ENCODE results near the gene IGFBP3. TPM values are rescaled to one million over a fixed set of nuclear protein-coding genes. Genes with fewer than 3 reads are reported as not detected.

IGFBP3 gene
- polyA plus RNA-seq, 12 donors, result 193 to 451 (median 278) TPM; not detected in 1

- no peak for DNase-seq
These were observed 44.6 kb downstream of the IGFBP3 start for GRCh38 chr7:45876519-45876918.

DNA sequence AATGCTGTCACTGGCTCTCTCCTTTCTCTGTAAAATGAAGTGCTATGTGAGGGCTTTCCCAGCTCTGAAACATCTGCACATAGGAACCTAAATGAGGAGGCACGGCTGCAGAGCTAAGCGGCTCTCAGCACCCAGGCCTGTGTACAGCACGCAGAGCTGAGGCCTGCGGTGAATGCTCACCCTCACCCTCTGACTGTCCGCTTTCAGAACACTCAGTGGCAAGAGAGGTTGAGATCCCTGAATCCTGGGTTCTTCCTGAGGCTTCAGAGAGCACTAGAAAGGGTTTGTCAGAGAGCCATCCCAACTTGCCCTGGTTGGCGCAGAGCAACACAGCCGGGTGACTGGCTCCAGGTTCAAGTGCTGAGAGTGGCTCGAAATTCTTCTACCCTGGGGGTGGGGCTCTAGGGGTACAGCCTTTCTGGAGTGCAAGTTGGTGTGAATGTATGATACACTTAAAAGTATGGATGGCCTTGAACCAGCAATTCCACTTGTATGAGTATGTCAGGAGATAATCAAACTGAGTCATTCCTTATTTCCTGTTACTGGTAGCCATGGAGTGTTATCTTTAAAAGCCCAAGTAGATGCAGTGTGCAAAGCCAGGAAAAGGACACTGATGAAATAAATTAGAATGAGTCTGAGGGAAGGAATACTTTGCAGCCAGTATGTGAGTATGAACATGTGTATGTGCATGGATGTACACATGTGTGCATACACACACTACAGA, 46.5 kb downstream of the IGFBP3 start:
- no peak for DNase-seq

DNA sequence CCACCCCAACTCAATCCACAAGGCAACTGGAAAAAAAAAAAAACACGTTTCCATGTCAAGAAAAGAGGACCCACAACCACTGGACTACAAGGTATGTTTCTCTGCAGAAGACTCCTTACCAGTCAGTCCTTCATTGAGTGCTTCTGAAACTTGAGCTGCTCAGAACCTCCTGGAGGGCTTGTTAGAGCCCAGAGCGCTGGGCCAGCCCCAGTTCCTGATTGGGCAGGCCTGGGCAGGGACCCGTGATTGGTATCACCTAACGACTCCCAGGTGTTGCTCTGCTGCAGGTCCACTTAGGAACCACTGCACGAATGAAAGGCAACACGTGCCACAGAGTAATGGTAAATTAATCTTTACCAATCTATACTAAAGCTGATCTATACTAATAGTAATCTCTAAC, 47.7 kb downstream of the IGFBP3 start:
- no peak for DNase-seq

DNA sequence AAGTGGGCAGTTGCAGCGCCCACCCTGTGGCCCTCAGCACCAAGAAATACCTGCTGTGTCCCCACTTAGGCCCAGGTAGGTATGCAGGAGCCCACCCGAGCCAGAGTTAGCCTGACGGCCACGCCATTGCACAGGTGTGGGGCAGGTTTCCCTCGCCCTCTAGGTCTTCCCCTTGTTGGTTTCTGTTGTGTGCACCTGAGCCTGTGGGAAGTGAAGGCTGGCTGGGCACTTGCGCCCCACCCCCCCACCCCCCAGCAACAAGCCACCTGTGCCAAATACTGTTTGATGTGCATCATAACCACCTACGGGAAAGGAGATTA, 48.1 kb downstream of the IGFBP3 start, which contains the start of gene CCDC201:
TSS of gene CCDC201 (minus strand) at position 48 of the 320 bp plus-strand sequence. CDS start 75 bp downstream, outside the sequence.
- no peak for DNase-seq

- no peak for DNase-seq
These were observed 48.7 kb downstream of the IGFBP3 start for GRCh38 chr7:45872116-45873034.

DNA sequence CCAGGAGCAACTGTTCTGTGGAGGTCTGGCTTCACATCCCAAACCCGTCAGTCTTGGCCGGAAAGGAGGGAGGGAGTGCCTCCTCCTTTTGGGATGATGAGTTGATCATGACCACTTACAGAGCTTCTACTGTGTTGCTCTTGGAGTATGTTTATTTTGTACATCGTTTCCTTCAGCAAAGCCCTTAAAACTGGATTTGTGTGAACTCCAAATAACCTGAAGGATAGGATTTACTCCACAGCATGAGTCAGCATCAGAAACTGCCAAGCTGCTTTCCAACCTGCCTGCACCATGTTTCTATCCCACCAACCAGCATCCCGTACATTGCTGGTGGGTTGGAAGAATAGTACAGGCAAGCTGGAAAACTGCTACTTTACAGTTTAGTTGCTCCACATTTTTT, 51.6 kb downstream of the IGFBP3 start:
- no peak for DNase-seq

- no peak for DNase-seq
These were observed 53.6 kb downstream of the IGFBP3 start for GRCh38 chr7:45867471-45867870.

- no peak for DNase-seq
These were observed 55.3 kb downstream of the IGFBP3 start for GRCh38 chr7:45865594-45866410.

DNA sequence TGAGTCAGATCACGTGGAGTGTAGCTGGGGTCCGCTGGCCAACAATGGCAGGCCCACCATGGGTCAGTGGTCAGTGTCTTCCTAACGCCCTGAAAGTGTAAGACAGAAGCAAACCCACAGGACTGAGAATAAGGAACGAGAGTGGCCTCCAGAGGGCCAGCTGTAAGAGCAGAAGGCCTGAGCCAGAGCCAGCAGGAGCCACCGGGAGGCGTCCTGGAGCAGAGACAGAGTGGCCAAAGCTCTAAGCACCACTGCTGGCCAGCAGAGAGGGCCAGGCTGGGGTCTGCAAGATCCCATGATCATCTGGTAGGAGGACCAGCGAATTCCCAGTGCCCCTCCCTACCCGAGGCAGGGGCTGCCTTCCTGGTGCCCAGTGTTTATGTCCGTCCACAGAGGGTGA, 57.4 kb downstream of the IGFBP3 start:
- no peak for DNase-seq

Other genes with a start within 250 kb of the IGFBP3 start
- not detected for gene CCDC201, start 48.2 kb downstream of the IGFBP3 start, polyA plus RNA-seq (ENCODE audit: insufficient read length in 12 of 12)
- gene IGFBP1, start 32.8 kb downstream of the IGFBP3 start, polyA plus RNA-seq (ENCODE audit: insufficient read length in 12 of 12), result 1 to 10 TPM in 2 of 12 donors, under 1 TPM in 8, not detected in 2; 0.22 to 1.3 (median 0.35) TPM

All from muscle of arm (tissue), 12 donors.